Lung (tissue), 12 donors: ENCODE measurements around the gene CRTC3. TPM values are rescaled to one million over a fixed set of nuclear protein-coding genes. Genes with fewer than 3 reads are reported as not detected.
"Not testable (repeated sequence)": the region's sequence is repeated elsewhere in the genome, so short reads cannot be mapped to it uniquely, and the experiment has no call there.

Experiments used
- ATAC-seq: fragments of 200-7000 bp; cut with Tn5 transposase; one replicate; pipeline ENCODE4 v1.9.1; 2020; ENCODE audit warnings: moderate number of reproducible peaks; ENCODE audit not compliant: insufficient read depth, low FRiP score
- DNase-seq, 3 donors: peaks; one replicate each; pipeline ENCODE4 v3.0.0-alpha.2; 2013 to 2017
- H3K27ac ChIP-seq, 2 donors: one replicate each; pipeline ENCODE4 v1.5.1; 2013; ENCODE audit warnings: mild to moderate bottlenecking in 2 of 2, moderate library complexity in 2 of 2, control low read depth in 1 of 2, inconsistent platforms in 1 of 2, low read depth in 1 of 2, low read length in 1 of 2
- H3K27me3 ChIP-seq, 3 donors: one replicate each; pipeline ENCODE4 v1.5.1; 2013; ENCODE audit warnings: low read length in 2 of 3; ENCODE audit not compliant: control insufficient read depth in 3 of 3, insufficient read depth in 3 of 3
- H3K36me3 ChIP-seq, 4 donors: one replicate each; pipeline ENCODE4 v1.5.1; 2013; ENCODE audit warnings: low read length in 4 of 4, mild to moderate bottlenecking in 1 of 4, moderate library complexity in 1 of 4; ENCODE audit not compliant: control insufficient read depth in 4 of 4, insufficient read depth in 4 of 4
- H3K4me1 ChIP-seq, 5 donors: one replicate each; pipeline ENCODE4 v1.5.1; 2013; ENCODE audit warnings: low read length in 5 of 5, mild to moderate bottlenecking in 2 of 5, moderate library complexity in 1 of 5; ENCODE audit not compliant: control insufficient read depth in 5 of 5, insufficient read depth in 5 of 5
- H3K4me3 ChIP-seq: one replicate; pipeline ENCODE4 v1.5.1; 2013; ENCODE audit warnings: mild to moderate bottlenecking, control low read depth, moderate library complexity
- H3K9ac ChIP-seq, 2 donors: one replicate each; pipeline ENCODE4 v1.5.1; 2013; ENCODE audit warnings: low read length in 2 of 2, control low read depth in 1 of 2; ENCODE audit not compliant: insufficient read depth in 1 of 2
- H3K9me3 ChIP-seq, 4 donors: one replicate each; pipeline ENCODE4 v1.5.1; 2013; ENCODE audit warnings: low read length in 3 of 4, mild to moderate bottlenecking in 1 of 4, moderate library complexity in 1 of 4; ENCODE audit not compliant: control insufficient read depth in 4 of 4, insufficient read depth in 3 of 4
- WGBS, 2 donors: extraction: QIAGEN DNeasy Blood & Tissue Kit; methylation state at CpG; one replicate each; pipeline ENCODE4 v1.1.7; 2013; 5-methylcytosine and 5-hydroxymethylcytosine counted together
- polyA plus RNA-seq, 2 donors: library from polyadenylated mRNA; stranded (reverse); fragments of 200-250 nt; gene quantifications; one replicate each; pipeline ENCODE4 v1.2.1, GENCODE V29; 2013
- total RNA-seq, 2 donors: library from RNA; depleted of rRNA in 1 of 2; stranded (reverse); fragments of >200 nt in 1 of 2; gene quantifications; one replicate each; pipeline ENCODE4 v1.2.1, GENCODE V29; 2014 to 2021
- TF ChIP-seq, protein P1 (sequence below): IDR thresholded peaks from 2 replicates; pipeline ENCODE4 v1.5.1; 2012; ENCODE audit warnings: mild to moderate bottlenecking; ENCODE audit errors: control extremely low read depth, extremely low read depth
- donor health status: control.
- donor health status: control.
- donor health status: Bipolar disorder and iron deficiency.
- donor health status: healthy.
- donor health status: DM: yes; HTN: yes; CAD: no.

Gene CRTC3
- total and polyA plus RNA-seq, 4 donors: 12.0 to 47.9 (median 28.2) TPM

- H3K9me3 ChIP-seq: no peaks in the 10 kb centered on the region
- 91 to 92% methylated on average over 4 of the region's 4 CpGs for WGBS, 2 donors
- no peak overlapping the region for H3K9ac ChIP-seq
- H3K4me3 ChIP-seq: no peak overlapping the region
- DNase-seq: no peak
- no peak overlapping the region for H3K27ac ChIP-seq
- peaks cover 0 to under 1% (median 0%) of the 10 kb centered on the region in 5 donors for H3K4me1 ChIP-seq
- ATAC-seq: no peak
- H3K27me3 ChIP-seq: no peaks in the 10 kb centered on the region
- TF ChIP-seq, protein P1, sequence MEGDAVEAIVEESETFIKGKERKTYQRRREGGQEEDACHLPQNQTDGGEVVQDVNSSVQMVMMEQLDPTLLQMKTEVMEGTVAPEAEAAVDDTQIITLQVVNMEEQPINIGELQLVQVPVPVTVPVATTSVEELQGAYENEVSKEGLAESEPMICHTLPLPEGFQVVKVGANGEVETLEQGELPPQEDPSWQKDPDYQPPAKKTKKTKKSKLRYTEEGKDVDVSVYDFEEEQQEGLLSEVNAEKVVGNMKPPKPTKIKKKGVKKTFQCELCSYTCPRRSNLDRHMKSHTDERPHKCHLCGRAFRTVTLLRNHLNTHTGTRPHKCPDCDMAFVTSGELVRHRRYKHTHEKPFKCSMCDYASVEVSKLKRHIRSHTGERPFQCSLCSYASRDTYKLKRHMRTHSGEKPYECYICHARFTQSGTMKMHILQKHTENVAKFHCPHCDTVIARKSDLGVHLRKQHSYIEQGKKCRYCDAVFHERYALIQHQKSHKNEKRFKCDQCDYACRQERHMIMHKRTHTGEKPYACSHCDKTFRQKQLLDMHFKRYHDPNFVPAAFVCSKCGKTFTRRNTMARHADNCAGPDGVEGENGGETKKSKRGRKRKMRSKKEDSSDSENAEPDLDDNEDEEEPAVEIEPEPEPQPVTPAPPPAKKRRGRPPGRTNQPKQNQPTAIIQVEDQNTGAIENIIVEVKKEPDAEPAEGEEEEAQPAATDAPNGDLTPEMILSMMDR: no peak
- no peaks in the 10 kb centered on the region for H3K36me3 ChIP-seq
Observed at GRCh38 chr15:90671216-90671615, 141.5 kb downstream of the CRTC3 start.

DNA sequence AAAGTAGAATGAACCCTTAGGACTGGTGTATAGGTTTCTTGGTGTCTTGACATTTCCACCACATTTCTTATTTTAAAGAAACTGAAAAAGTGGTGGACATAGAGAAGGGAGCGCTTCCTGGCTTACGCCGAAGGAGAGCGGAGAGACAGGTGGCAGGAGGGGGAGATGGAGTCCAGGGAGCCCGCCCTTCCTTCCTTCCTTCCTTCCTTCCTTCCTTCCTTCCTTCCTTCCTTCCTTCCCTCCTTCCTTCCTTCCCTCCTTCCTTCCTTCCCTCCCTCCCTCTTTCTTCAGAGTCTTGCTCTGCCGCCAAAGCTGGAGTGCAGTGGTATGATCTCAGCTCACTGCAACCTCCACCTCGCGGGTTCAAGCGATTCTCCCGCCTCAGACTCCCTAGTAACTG is 143.6 kb downstream of the CRTC3 start:
- not testable (repeated sequence) for H3K27ac ChIP-seq, H3K4me3 ChIP-seq, H3K36me3 ChIP-seq, H3K4me1 ChIP-seq, H3K9me3 ChIP-seq, H3K27me3 ChIP-seq, DNase-seq, H3K9ac ChIP-seq, ATAC-seq
- WGBS, 2 donors: 89 to 95% methylated on average over 9 to 10 of the region's 10 CpGs

- H3K9ac ChIP-seq: no peak overlapping the region
- no peaks in the 10 kb centered on the region for H3K9me3 ChIP-seq
- no peaks in the 10 kb centered on the region for H3K27me3 ChIP-seq
- 88 to 89% methylated on average over 3 of the region's 3 CpGs for WGBS, 2 donors
- no peak overlapping the region for H3K4me3 ChIP-seq
- H3K27ac ChIP-seq: no peak overlapping the region
- TF ChIP-seq, protein P1: no peak
- ATAC-seq (no peak), DNase-seq (no peak)
- no peaks in the 10 kb centered on the region for H3K36me3 ChIP-seq
- no peaks in the 10 kb centered on the region for H3K4me1 ChIP-seq
Observed at GRCh38 chr15:90674476-90674875, 144.8 kb downstream of the CRTC3 start.

- 93% methylated on average over 5 of the region's 5 CpGs for WGBS, 2 donors
- Histone ChIP-seq H3K36me3 (no peaks in the 10 kb centered on the region), H3K9me3 (no peaks in the 10 kb centered on the region), H3K27ac (no peak overlapping the region), H3K9ac (no peak overlapping the region), H3K4me3 (no peak overlapping the region), H3K27me3 (no peaks in the 10 kb centered on the region), H3K4me1 (no peaks in the 10 kb centered on the region)
- no peak for ATAC-seq
- TF ChIP-seq, protein P1: no peak
- DNase-seq: no peak
Observed at GRCh38 chr15:90675464-90675863, 145.7 kb downstream of the CRTC3 start.
